GM19239 (cell line): ENCODE measurements around the gene NKX2-4.
"Not testable (repeated sequence)": the region's sequence is repeated elsewhere in the genome, so short reads cannot be mapped to it uniquely, and the experiment has no call there.

ENCODE experiments used
- DNase-seq: peaks from one replicate; pipeline ENCODE4 v3.0.0; 2011; ENCODE audit warnings: low spot score; ENCODE audit not compliant: insufficient read length
- FAIRE-seq: peaks from 2 replicates; lab custom pipeline; 2011; peaks lifted over from hg19 to GRCh38; lab: Jason Lieb, UNC

The NKX2-4 gene

GRCh38 chr20:21366273-21366672, 31.1 kb downstream of the NKX2-4 start:
- FAIRE-seq = not testable (repeated sequence)

GRCh38 chr20:21365771-21366170, 31.6 kb downstream of the NKX2-4 start:
- DNase-seq (no peak), FAIRE-seq (no peak)

More at GRCh38 chr20:21366273-21366672, 31.1 kb downstream of the NKX2-4 start:
- not testable (repeated sequence) for DNase-seq

- no peak for DNase-seq
These were observed 32.9 kb downstream of the NKX2-4 start for GRCh38 chr20:21364413-21364812.

GRCh38 chr20:21361266-21361665, 36.1 kb downstream of the NKX2-4 start:
- DNase-seq (no peak), FAIRE-seq (no peak)

More at GRCh38 chr20:21364413-21364812, 32.9 kb downstream of the NKX2-4 start:
- FAIRE-seq = no peak

GRCh38 chr20:21360705-21361104, 36.6 kb downstream of the NKX2-4 start:
- no peak for DNase-seq
- FAIRE-seq = peak; percentile 26

GRCh38 chr20:21358737-21359136, 38.6 kb downstream of the NKX2-4 start:
- FAIRE-seq = no peak
- no peak for DNase-seq

- FAIRE-seq (no peak), DNase-seq (no peak)
These were observed 39.5 kb downstream of the NKX2-4 start for GRCh38 chr20:21357844-21358243.

- FAIRE-seq (no peak), DNase-seq (no peak)
These were observed 40.9 kb downstream of the NKX2-4 start for GRCh38 chr20:21356386-21356785.

GRCh38 chr20:21355981-21356380, 41.3 kb downstream of the NKX2-4 start:
- FAIRE-seq = no peak
- no peak for DNase-seq

- no peak for DNase-seq
- FAIRE-seq = no peak
These were observed 44.1 kb downstream of the NKX2-4 start for GRCh38 chr20:21353236-21353635.

- DNase-seq (no peak), FAIRE-seq (no peak)
These were observed 44.6 kb downstream of the NKX2-4 start for GRCh38 chr20:21352703-21353102.
